Fibroblast of lung (primary cell): ENCODE measurements around the gene SPC24. TPM values are rescaled to one million over a fixed set of nuclear protein-coding genes. Genes with fewer than 3 reads are reported as not detected.

Experiments used
- DNase-seq, 2 donors: peaks; one replicate each; pipeline versions ENCODE4 v3.0.0 to v3.0.0-alpha.2; 2010; ENCODE audit warnings: low read depth in 2 of 2
- H2AFZ ChIP-seq: 2 replicates; pipeline ENCODE4 v1.5.1; 2012; ENCODE audit warnings: low read length, control low read depth, inconsistent platforms
- H3K27ac ChIP-seq: 2 replicates; pipeline ENCODE4 v1.5.1; 2011; ENCODE audit warnings: low read length, control low read depth; ENCODE audit not compliant: insufficient read depth
- H3K27me3 ChIP-seq: 2 replicates; pipeline ENCODE4 v1.5.1; 2011; ENCODE audit warnings: mild to moderate bottlenecking, low read length; ENCODE audit not compliant: control insufficient read depth, insufficient read depth
- H3K36me3 ChIP-seq: 2 replicates; pipeline ENCODE4 v1.5.1; 2011; ENCODE audit warnings: low read length; ENCODE audit not compliant: control insufficient read depth, insufficient read depth
- H3K4me1 ChIP-seq: 2 replicates; pipeline ENCODE4 v1.5.1; 2011; ENCODE audit warnings: low read length; ENCODE audit not compliant: control insufficient read depth, insufficient read depth; ENCODE audit errors: extremely low read depth
- H3K4me2 ChIP-seq: 2 replicates; pipeline ENCODE4 v1.5.1; 2011; ENCODE audit warnings: low read length, control low read depth; ENCODE audit not compliant: insufficient read depth; ENCODE audit errors: extremely low read depth
- H3K4me3 ChIP-seq, 4 experiments: fragments of 200-600 bp in 1 of 4; sonication (generic) in 1 of 4; replicated peaks in 1 of 4; 2 replicates each; pipeline ENCODE4 v1.5.1; 2011 to 2016; ENCODE audit warnings: low read length in 4 of 4, low read depth in 3 of 4, mild to moderate bottlenecking in 3 of 4, control low read depth in 2 of 4, inconsistent platforms in 1 of 4, mixed read lengths in 1 of 4; ENCODE audit not compliant: insufficient read depth in 1 of 4; ENCODE audit errors: control extremely low read depth in 1 of 4
- H3K79me2 ChIP-seq: 2 replicates; pipeline ENCODE4 v1.5.1; 2012; ENCODE audit warnings: mild to moderate bottlenecking, low read length, inconsistent platforms; ENCODE audit not compliant: control insufficient read depth, insufficient read depth
- H3K9ac ChIP-seq: 2 replicates; pipeline ENCODE4 v1.5.1; 2011; ENCODE audit warnings: mild to moderate bottlenecking, low read length, control low read depth; ENCODE audit not compliant: insufficient read depth
- H3K9me3 ChIP-seq: 2 replicates; pipeline ENCODE4 v1.5.1; 2012; ENCODE audit warnings: low read depth, low read length; ENCODE audit not compliant: control insufficient read depth, insufficient read depth
- H4K20me1 ChIP-seq: 2 replicates; pipeline ENCODE4 v1.5.1; 2011; ENCODE audit warnings: low read length; ENCODE audit not compliant: control insufficient read depth, insufficient read depth; ENCODE audit errors: extremely low read depth
- EZH2 ChIP-seq: IDR thresholded peaks from 2 replicates; pipeline ENCODE4 v1.5.1; 2012; ENCODE audit warnings: low read length, control low read depth, mild to moderate bottlenecking; ENCODE audit errors: missing control alignments
- polyA plus RNA-seq, 2 donors: library from polyadenylated mRNA; depleted of rRNA in 1 of 2; stranded (reverse) in 1 of 2; unstranded in 1 of 2; fragments of >200 nt; gene quantifications; 2 replicates each; pipeline ENCODE4 v1.2.1, GENCODE V29; 2011 to 2012; ENCODE audit warnings: missing spikeins in 1 of 2
- total RNA-seq: library from RNA; depleted of rRNA; stranded (reverse); fragments of >200 nt; gene quantifications from 2 replicates; pipeline ENCODE4 v1.2.1, GENCODE V29; 2014
- TF ChIP-seq, protein P1 (sequence below), 2 donors: IDR thresholded peaks in 1 of 2; conservative IDR thresholded peaks in 1 of 2; 1 replicate in 1 of 2; 2 replicates in 1 of 2; pipeline ENCODE4 v1.5.1; 2011 to 2012; ENCODE audit warnings: low read length in 2 of 2, control low read depth in 1 of 2, inconsistent platforms in 1 of 2, low read depth in 1 of 2, mild to moderate bottlenecking in 1 of 2

Gene SPC24
- total and polyA plus RNA-seq, 2 donors (not counting 1 experiment from before 2014, with no cell fraction given) = 8.1 to 32.0 TPM

DNA sequence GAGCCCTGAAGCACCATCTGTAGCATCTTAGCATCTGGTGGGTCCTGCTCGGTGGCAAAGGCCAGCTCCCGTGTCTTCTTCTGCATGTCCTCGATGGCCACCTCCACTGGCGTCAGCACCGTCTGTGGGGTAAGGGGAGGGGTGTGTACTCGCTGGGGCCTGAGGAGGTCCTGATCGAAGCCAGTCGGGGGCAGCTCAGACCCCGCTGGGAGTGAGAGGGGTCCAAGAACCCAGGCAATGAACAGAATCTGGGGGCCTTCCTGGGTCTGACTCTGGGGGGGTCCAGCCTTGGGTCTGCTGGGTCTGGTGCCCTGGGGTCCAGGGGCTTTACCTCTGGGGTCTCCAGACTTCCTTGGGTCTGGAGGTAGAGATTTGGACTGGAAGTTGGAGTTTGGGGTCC, 45.3 kb upstream of the SPC24 start:
- no peak overlapping the region for H3K4me2 ChIP-seq
- DNase-seq = no peak
- H3K4me1 ChIP-seq = peaks cover 24% of the 10 kb centered on the region

DNA sequence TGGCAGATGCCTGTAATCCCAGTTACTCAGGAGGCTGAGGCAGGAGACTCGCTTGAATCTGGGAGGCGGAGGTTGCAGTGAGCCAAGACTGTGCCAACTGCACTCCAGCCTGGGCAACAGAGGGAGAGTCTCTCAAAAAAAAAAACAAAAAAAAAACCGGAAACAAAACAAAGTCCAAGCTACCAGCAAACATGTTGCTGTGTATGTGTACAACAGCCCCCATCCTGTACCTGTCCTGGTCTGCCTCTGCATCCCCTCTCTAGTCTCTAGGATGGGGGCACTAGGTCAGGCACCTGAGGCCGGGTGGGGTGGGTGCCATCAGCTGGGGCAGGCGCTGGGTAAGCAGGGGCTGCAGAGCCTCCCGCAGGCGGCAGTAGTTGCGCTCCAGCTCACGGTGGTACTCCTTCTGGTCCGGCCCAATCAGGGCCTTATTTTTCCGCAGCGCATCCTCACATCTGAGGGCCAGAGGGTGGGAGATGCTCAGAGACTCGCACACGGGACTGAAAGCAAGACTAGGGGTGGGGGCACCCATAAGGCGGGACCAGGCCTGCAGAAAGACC, 44.5 kb upstream of the SPC24 start:
- Histone ChIP-seq H3K27ac (no peak overlapping the region), H3K9ac (no peak overlapping the region), H3K27me3 (no peaks in the 10 kb centered on the region), H3K36me3 (peaks cover 3% of the 10 kb centered on the region), H3K4me1 (peaks cover 30% of the 10 kb centered on the region), H4K20me1 (no peaks in the 10 kb centered on the region), H3K4me2 (no peak overlapping the region), H3K79me2 (peaks cover 22% of the 10 kb centered on the region), H2AFZ (no peak overlapping the region), H3K4me3 (no peak overlapping the region), H3K9me3 (no peaks in the 10 kb centered on the region)
- TF ChIP-seq EZH2 = no peak
- TF ChIP-seq, protein P1, sequence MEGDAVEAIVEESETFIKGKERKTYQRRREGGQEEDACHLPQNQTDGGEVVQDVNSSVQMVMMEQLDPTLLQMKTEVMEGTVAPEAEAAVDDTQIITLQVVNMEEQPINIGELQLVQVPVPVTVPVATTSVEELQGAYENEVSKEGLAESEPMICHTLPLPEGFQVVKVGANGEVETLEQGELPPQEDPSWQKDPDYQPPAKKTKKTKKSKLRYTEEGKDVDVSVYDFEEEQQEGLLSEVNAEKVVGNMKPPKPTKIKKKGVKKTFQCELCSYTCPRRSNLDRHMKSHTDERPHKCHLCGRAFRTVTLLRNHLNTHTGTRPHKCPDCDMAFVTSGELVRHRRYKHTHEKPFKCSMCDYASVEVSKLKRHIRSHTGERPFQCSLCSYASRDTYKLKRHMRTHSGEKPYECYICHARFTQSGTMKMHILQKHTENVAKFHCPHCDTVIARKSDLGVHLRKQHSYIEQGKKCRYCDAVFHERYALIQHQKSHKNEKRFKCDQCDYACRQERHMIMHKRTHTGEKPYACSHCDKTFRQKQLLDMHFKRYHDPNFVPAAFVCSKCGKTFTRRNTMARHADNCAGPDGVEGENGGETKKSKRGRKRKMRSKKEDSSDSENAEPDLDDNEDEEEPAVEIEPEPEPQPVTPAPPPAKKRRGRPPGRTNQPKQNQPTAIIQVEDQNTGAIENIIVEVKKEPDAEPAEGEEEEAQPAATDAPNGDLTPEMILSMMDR (conservative IDR thresholded peaks at IDR 0.05 in 1 of 2, IDR thresholded peaks at IDR 0.05 in 1 of 2; ENCODE audit: low read depth in 1 of 2, low read length in 2 of 2) = no peak
- no peak for DNase-seq

More for the DNA sequence above, 45.3 kb upstream of the SPC24 start:
- Histone ChIP-seq H3K4me3 (no peak overlapping the region), H3K79me2 (peaks cover 14% of the 10 kb centered on the region), H3K27ac (no peak overlapping the region), H3K9me3 (no peaks in the 10 kb centered on the region), H3K36me3 (no peaks in the 10 kb centered on the region), H2AFZ (no peak overlapping the region), H3K9ac (no peak overlapping the region), H4K20me1 (no peaks in the 10 kb centered on the region), H3K27me3 (no peaks in the 10 kb centered on the region)
- no peak for TF ChIP-seq EZH2
- TF ChIP-seq, protein P1 (conservative IDR thresholded peaks at IDR 0.05 in 1 of 2, IDR thresholded peaks at IDR 0.05 in 1 of 2; ENCODE audit: low read depth in 1 of 2, low read length in 2 of 2) = no peak

DNA sequence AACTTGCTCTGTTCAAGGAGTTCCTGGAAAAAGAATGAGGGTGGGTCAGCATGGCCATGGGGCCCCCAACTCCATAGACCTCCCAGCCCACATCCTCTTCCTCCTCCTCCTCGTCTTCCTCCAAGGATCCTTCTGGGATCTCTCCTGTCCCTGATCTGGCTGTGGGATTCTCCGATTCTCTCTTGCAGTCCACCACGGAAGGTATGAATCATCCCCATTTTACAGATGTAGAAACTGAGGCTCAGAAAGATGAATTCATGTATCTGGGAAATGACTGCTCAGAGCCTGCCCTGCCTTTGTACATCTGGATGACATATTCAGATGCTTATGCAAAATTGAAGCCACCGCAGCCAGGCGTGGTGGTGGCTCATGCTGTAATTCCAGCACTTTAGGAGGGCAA, 43.9 kb upstream of the SPC24 start:
- H3K27me3 ChIP-seq = no peaks in the 10 kb centered on the region
- H3K4me3 ChIP-seq = no peak overlapping the region
- H2AFZ ChIP-seq = no peak overlapping the region
- H3K27ac ChIP-seq = no peak overlapping the region
- H3K4me1 ChIP-seq = peaks cover 25% of the 10 kb centered on the region
- H3K9ac ChIP-seq = no peak overlapping the region
- no peaks in the 10 kb centered on the region for H4K20me1 ChIP-seq
- H3K9me3 ChIP-seq = no peaks in the 10 kb centered on the region
- H3K79me2 ChIP-seq = peaks cover 28% of the 10 kb centered on the region
- peaks cover 3% of the 10 kb centered on the region for H3K36me3 ChIP-seq
- no peak for DNase-seq
- TF ChIP-seq EZH2 = no peak
- TF ChIP-seq, protein P1 (conservative IDR thresholded peaks at IDR 0.05 in 1 of 2, IDR thresholded peaks at IDR 0.05 in 1 of 2; ENCODE audit: low read depth in 1 of 2, low read length in 2 of 2) = no peak
- no peak overlapping the region for H3K4me2 ChIP-seq
